ENCODE data around the gene KRT7.

DNA sequence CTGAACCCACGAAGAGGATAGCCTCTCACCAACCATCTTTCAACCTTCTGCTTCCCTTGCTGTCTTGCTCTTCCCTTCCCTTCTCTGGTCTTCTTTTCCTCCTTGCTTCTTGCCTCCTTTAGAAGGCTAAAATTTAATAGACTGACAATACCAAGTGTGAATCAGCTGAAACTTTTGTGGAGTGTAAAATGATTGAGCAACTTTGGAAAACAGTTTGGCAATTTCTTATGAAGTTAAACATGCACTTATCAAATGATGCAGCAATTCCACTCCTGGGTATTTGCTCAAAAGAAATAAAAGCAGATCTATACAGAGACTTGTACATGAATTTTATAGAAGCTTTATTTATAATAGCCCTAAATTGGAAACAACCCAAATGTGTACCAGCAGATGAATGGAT is 38.1 kb downstream of the KRT7 start:
- TF ChIP-seq TAF1 (IDR thresholded peaks at IDR 0.05; ENCODE audit: borderline replicate concordance, low read depth, low read length) (no peak), POLR2AphosphoS5 (IDR thresholded peaks at IDR 0.05; ENCODE audit: low read depth, low read length) (no peak)

Measured in GM12892 (cell line).